ENCODE results near the gene USF3. TPM values are rescaled to one million over a fixed set of nuclear protein-coding genes. Genes with fewer than 3 reads are reported as not detected.
A peak's percentile ranks its signal among the peaks of the same experiment; 100 is the strongest.

USF3 gene
- total and polyA plus RNA-seq, 2 donors (not counting 1 experiment from before 2014, with no cell fraction given) = 9.8 to 38.9 TPM

GRCh38 chr3:113743006-113743630 lies 46.7 kb upstream of the USF3 start:
- Histone ChIP-seq H2AFZ (ENCODE audit: insufficient read depth, low read depth, low read length, poor library complexity, severe bottlenecking) (no peak overlapping the region), H3K4me2 (replicated peaks; ENCODE audit: low read depth, low read length, poor library complexity, severe bottlenecking) (peak overlapping the region; percentile 78), H4K20me1 (ENCODE audit: control insufficient read depth, insufficient read depth, low read length, poor library complexity, severe bottlenecking) (peaks cover 10% of the 10 kb centered on the region), H3K36me3 (replicated peaks in 1 of 2; ENCODE audit: control extremely low read depth in 1 of 2, control insufficient read depth in 1 of 2, extremely low read depth in 1 of 2, insufficient read depth in 2 of 2, low read length in 1 of 2) (peaks cover 2 to 5% of the 10 kb centered on the region in 2 experiments), H3K27me3 (replicated peaks in 1 of 4; ENCODE audit: control extremely low read depth in 1 of 4, control insufficient read depth in 3 of 4, insufficient read depth in 4 of 4, low read length in 3 of 4) (no peaks in the 10 kb centered on the region), H3K9me3 (ENCODE audit: control extremely low read depth in 1 of 3, control insufficient read depth in 2 of 3, insufficient read depth in 1 of 3, low read length in 2 of 3) (no peaks in the 10 kb centered on the region), H3K9ac (ENCODE audit: low read length) (peak overlapping the region; percentile 90), H3K79me2 (ENCODE audit: control insufficient read depth, insufficient read depth, low read length) (peaks cover 79% of the 10 kb centered on the region), H3K27ac (ENCODE audit: low read length in 2 of 2) (peak overlapping the region in 1 of 2 donors; percentile 99), H3K4me3 (ENCODE audit: control extremely low read depth in 1 of 5, extremely low read depth in 1 of 5, insufficient read depth in 1 of 5, low read depth in 2 of 5, low read length in 4 of 5) (no peak overlapping the region), H3K4me1 (ENCODE audit: control insufficient read depth in 2 of 2, insufficient read depth in 2 of 2, low read length in 2 of 2) (peaks cover 22 to 33% of the 10 kb centered on the region in 2 donors)
- WGBS (ENCODE audit: insufficient coverage) = 44% methylated on average over 4 of the region's 7 CpGs
- Mint-ChIP-seq H3K4me1 (peaks cover 62% of the 10 kb centered on the region), H3K27me3 (no peaks in the 10 kb centered on the region), H3K9me3 (ENCODE audit: insufficient read depth) (no peaks in the 10 kb centered on the region), H3K4me3 (peak overlapping the region; percentile 97), H3K27ac (peak overlapping the region; percentile 13)
- DNase-seq (no peak), ATAC-seq (ENCODE audit: low read depth) (no peak)
- no peak for TF ChIP-seq CTCF (IDR thresholded peaks at IDR 0.05)
- TF ChIP-seq EZH2 (IDR thresholded peaks at IDR 0.05; ENCODE audit: borderline replicate concordance, insufficient read depth, low read depth, low read length, poor library complexity, severe bottlenecking) = no peak
- intact Hi-C loops (cut with micrococcal nuclease) = loop anchor here (10.0 kb wide), 1 partner anchor 688 kb away; no protein-coding TSS in a partner anchor
- CTCF ChIA-PET = interaction anchor here (0.9 to 7.2 kb wide), 5 partner anchors 8 to 170 kb away, joined by 3 to 92 read pairs (median 4); no protein-coding TSS in a partner anchor
- POLR2A ChIA-PET = no interaction called here

- WGBS (ENCODE audit: insufficient coverage) = no CpG with 5 or more reads among the region's 1 CpG
- no peak overlapping the region for H3K27ac ChIP-seq (ENCODE audit: low read length in 2 of 2)
- no peak overlapping the region for H3K4me2 ChIP-seq (replicated peaks; ENCODE audit: low read depth, low read length, poor library complexity, severe bottlenecking)
- H3K4me3 ChIP-seq (ENCODE audit: control extremely low read depth in 1 of 5, extremely low read depth in 1 of 5, insufficient read depth in 1 of 5, low read depth in 2 of 5, low read length in 4 of 5) = no peak overlapping the region
- Mint-ChIP-seq H3K4me3 (no peak overlapping the region), H3K9me3 (ENCODE audit: insufficient read depth) (no peaks in the 10 kb centered on the region), H3K27ac (peak overlapping the region; percentile 32), H3K27me3 (no peaks in the 10 kb centered on the region), H3K4me1 (peaks cover 63% of the 10 kb centered on the region)
- peaks cover 82% of the 10 kb centered on the region for H3K79me2 ChIP-seq (ENCODE audit: control insufficient read depth, insufficient read depth, low read length)
- ATAC-seq (ENCODE audit: low read depth) = no peak
- no peak for TF ChIP-seq CTCF (IDR thresholded peaks at IDR 0.05)
- TF ChIP-seq EZH2 (IDR thresholded peaks at IDR 0.05; ENCODE audit: borderline replicate concordance, insufficient read depth, low read depth, low read length, poor library complexity, severe bottlenecking) = no peak
- H4K20me1 ChIP-seq (ENCODE audit: control insufficient read depth, insufficient read depth, low read length, poor library complexity, severe bottlenecking) = peaks cover 10% of the 10 kb centered on the region
- intact Hi-C loops (cut with micrococcal nuclease) = loop anchor here (10.0 kb wide), 1 partner anchor 687 kb away; no protein-coding TSS in a partner anchor
- H3K9ac ChIP-seq (ENCODE audit: low read length) = no peak overlapping the region
- H2AFZ ChIP-seq (ENCODE audit: insufficient read depth, low read depth, low read length, poor library complexity, severe bottlenecking) = no peak overlapping the region
- CTCF ChIA-PET = interaction anchor here (0.5 to 1.8 kb wide), 9 partner anchors 36 to 1444 kb away, joined by 3 to 8 read pairs (median 3); no protein-coding TSS in a partner anchor
- H3K9me3 ChIP-seq (ENCODE audit: control extremely low read depth in 1 of 3, control insufficient read depth in 2 of 3, insufficient read depth in 1 of 3, low read length in 2 of 3) = no peaks in the 10 kb centered on the region
- POLR2A ChIA-PET = no interaction called here
- H3K36me3 ChIP-seq (replicated peaks in 1 of 2; ENCODE audit: control extremely low read depth in 1 of 2, control insufficient read depth in 1 of 2, extremely low read depth in 1 of 2, insufficient read depth in 2 of 2, low read length in 1 of 2) = peaks cover 2 to 5% of the 10 kb centered on the region in 2 experiments
- H3K27me3 ChIP-seq (replicated peaks in 1 of 4; ENCODE audit: control extremely low read depth in 1 of 4, control insufficient read depth in 3 of 4, insufficient read depth in 4 of 4, low read length in 3 of 4) = no peaks in the 10 kb centered on the region
- no peak for DNase-seq
- H3K4me1 ChIP-seq (ENCODE audit: control insufficient read depth in 2 of 2, insufficient read depth in 2 of 2, low read length in 2 of 2) = peaks cover 17 to 27% of the 10 kb centered on the region in 2 donors
Measured at GRCh38 chr3:113741620-113742019, 45.2 kb upstream of the USF3 start.
